ENCODE data around the gene PLGRKT. TPM values are rescaled to one million over a fixed set of nuclear protein-coding genes. Genes with fewer than 3 reads are reported as not detected.
"Not testable (repeated sequence)": the region's sequence is repeated elsewhere in the genome, so short reads cannot be mapped to it uniquely, and the experiment has no call there.

Gene PLGRKT
- total and polyA plus RNA-seq, 4 donors = 22.5 to 32.3 (median 29.7) TPM

- Histone ChIP-seq H3K4me3 (ENCODE audit: low read depth, low read length) (no peak overlapping the region), H3K9me3 (ENCODE audit: control insufficient read depth, insufficient read depth, low read length) (no peaks in the 10 kb centered on the region), H3K4me1 (ENCODE audit: control insufficient read depth, insufficient read depth, low read length) (no peaks in the 10 kb centered on the region), H3K36me3 (ENCODE audit: control insufficient read depth, insufficient read depth, low read length) (no peaks in the 10 kb centered on the region), H3K27me3 (ENCODE audit: control insufficient read depth, insufficient read depth, low read length) (no peaks in the 10 kb centered on the region), H3K27ac (ENCODE audit: low read depth, low read length) (no peak overlapping the region)
- no peak for DNase-seq (ENCODE audit: low read depth in 4 of 6, low spot score in 6 of 6)
- WGBS (ENCODE audit: insufficient coverage) = 80% methylated on average over 1 of the region's 2 CpGs
Observed at GRCh38 chr9:5478206-5478605, 40.5 kb upstream of the PLGRKT start.

GRCh38 chr9:5475611-5476010 lies 37.9 kb upstream of the PLGRKT start:
- not testable (repeated sequence) for H3K27ac ChIP-seq (ENCODE audit: low read depth, low read length); H3K27me3 ChIP-seq (ENCODE audit: control insufficient read depth, insufficient read depth, low read length); DNase-seq (ENCODE audit: low read depth in 4 of 6, low spot score in 6 of 6); H3K9me3 ChIP-seq (ENCODE audit: control insufficient read depth, insufficient read depth, low read length); H3K36me3 ChIP-seq (ENCODE audit: control insufficient read depth, insufficient read depth, low read length); H3K4me3 ChIP-seq (ENCODE audit: low read depth, low read length); H3K4me1 ChIP-seq (ENCODE audit: control insufficient read depth, insufficient read depth, low read length)
- no CpG with 5 or more reads among the region's 2 CpGs for WGBS (ENCODE audit: insufficient coverage)

GRCh38 chr9:5470816-5471215 lies 33.1 kb upstream of the PLGRKT start:
- no CpG with 5 or more reads among the region's 3 CpGs for WGBS (ENCODE audit: insufficient coverage)
- Histone ChIP-seq H3K36me3 (ENCODE audit: control insufficient read depth, insufficient read depth, low read length) (no peaks in the 10 kb centered on the region), H3K4me1 (ENCODE audit: control insufficient read depth, insufficient read depth, low read length) (no peaks in the 10 kb centered on the region), H3K4me3 (ENCODE audit: low read depth, low read length) (no peak overlapping the region), H3K27ac (ENCODE audit: low read depth, low read length) (no peak overlapping the region), H3K9me3 (ENCODE audit: control insufficient read depth, insufficient read depth, low read length) (no peaks in the 10 kb centered on the region), H3K27me3 (ENCODE audit: control insufficient read depth, insufficient read depth, low read length) (no peaks in the 10 kb centered on the region)
- no peak for DNase-seq (ENCODE audit: low read depth in 4 of 6, low spot score in 6 of 6)

GRCh38 chr9:5470122-5470521 lies 32.4 kb upstream of the PLGRKT start:
- Histone ChIP-seq H3K27ac (ENCODE audit: low read depth, low read length) (no peak overlapping the region), H3K27me3 (ENCODE audit: control insufficient read depth, insufficient read depth, low read length) (no peaks in the 10 kb centered on the region), H3K4me3 (ENCODE audit: low read depth, low read length) (no peak overlapping the region), H3K9me3 (ENCODE audit: control insufficient read depth, insufficient read depth, low read length) (no peaks in the 10 kb centered on the region), H3K36me3 (ENCODE audit: control insufficient read depth, insufficient read depth, low read length) (no peaks in the 10 kb centered on the region), H3K4me1 (ENCODE audit: control insufficient read depth, insufficient read depth, low read length) (no peaks in the 10 kb centered on the region)
- peak in 1 of 6 donors; percentile 3 for DNase-seq (ENCODE audit: low read depth in 4 of 6, low spot score in 6 of 6)
- WGBS (ENCODE audit: insufficient coverage) = no CpG with 5 or more reads among the region's 1 CpG

- Histone ChIP-seq H3K36me3 (ENCODE audit: control insufficient read depth, insufficient read depth, low read length) (no peaks in the 10 kb centered on the region), H3K4me3 (ENCODE audit: low read depth, low read length) (no peak overlapping the region), H3K4me1 (ENCODE audit: control insufficient read depth, insufficient read depth, low read length) (no peaks in the 10 kb centered on the region), H3K27me3 (ENCODE audit: control insufficient read depth, insufficient read depth, low read length) (no peaks in the 10 kb centered on the region), H3K27ac (ENCODE audit: low read depth, low read length) (no peak overlapping the region), H3K9me3 (ENCODE audit: control insufficient read depth, insufficient read depth, low read length) (no peaks in the 10 kb centered on the region)
- WGBS (ENCODE audit: insufficient coverage) = no CpG with 5 or more reads among the region's 5 CpGs
- DNase-seq (ENCODE audit: low read depth in 4 of 6, low spot score in 6 of 6) = no peak
Observed at GRCh38 chr9:5468850-5469249, 31.1 kb upstream of the PLGRKT start.

- Histone ChIP-seq H3K27ac (ENCODE audit: low read depth, low read length) (no peak overlapping the region), H3K36me3 (ENCODE audit: control insufficient read depth, insufficient read depth, low read length) (no peaks in the 10 kb centered on the region)
- no CpG with 5 or more reads among the region's 2 CpGs for WGBS (ENCODE audit: insufficient coverage)
Observed at GRCh38 chr9:5466766-5467165, 29.0 kb upstream of the PLGRKT start.

GRCh38 chr9:5466005-5466404 lies 28.3 kb upstream of the PLGRKT start:
- no peak overlapping the region for H3K27ac ChIP-seq (ENCODE audit: low read depth, low read length)
- no peaks in the 10 kb centered on the region for H3K9me3 ChIP-seq (ENCODE audit: control insufficient read depth, insufficient read depth, low read length)
- H3K27me3 ChIP-seq (ENCODE audit: control insufficient read depth, insufficient read depth, low read length) = no peaks in the 10 kb centered on the region
- no peaks in the 10 kb centered on the region for H3K36me3 ChIP-seq (ENCODE audit: control insufficient read depth, insufficient read depth, low read length)
- no peak for DNase-seq (ENCODE audit: low read depth in 4 of 6, low spot score in 6 of 6)
- no peak overlapping the region for H3K4me3 ChIP-seq (ENCODE audit: low read depth, low read length)
- H3K4me1 ChIP-seq (ENCODE audit: control insufficient read depth, insufficient read depth, low read length) = no peaks in the 10 kb centered on the region
- no CpG with 5 or more reads among the region's 1 CpG for WGBS (ENCODE audit: insufficient coverage)

More at GRCh38 chr9:5466766-5467165, 29.0 kb upstream of the PLGRKT start:
- Histone ChIP-seq H3K9me3 (ENCODE audit: control insufficient read depth, insufficient read depth, low read length) (no peaks in the 10 kb centered on the region), H3K27me3 (ENCODE audit: control insufficient read depth, insufficient read depth, low read length) (no peaks in the 10 kb centered on the region), H3K4me3 (ENCODE audit: low read depth, low read length) (no peak overlapping the region), H3K4me1 (ENCODE audit: control insufficient read depth, insufficient read depth, low read length) (no peaks in the 10 kb centered on the region)
- DNase-seq (ENCODE audit: low read depth in 4 of 6, low spot score in 6 of 6) = no peak

- H3K36me3 ChIP-seq (ENCODE audit: control insufficient read depth, insufficient read depth, low read length); H3K4me3 ChIP-seq (ENCODE audit: low read depth, low read length): not testable (repeated sequence)
Observed at GRCh38 chr9:5464831-5465330, 27.2 kb upstream of the PLGRKT start.

GRCh38 chr9:5460157-5460556 lies 22.4 kb upstream of the PLGRKT start:
- Histone ChIP-seq H3K27me3 (ENCODE audit: control insufficient read depth, insufficient read depth, low read length) (no peaks in the 10 kb centered on the region), H3K4me3 (ENCODE audit: low read depth, low read length) (no peak overlapping the region), H3K36me3 (ENCODE audit: control insufficient read depth, insufficient read depth, low read length) (no peaks in the 10 kb centered on the region), H3K4me1 (ENCODE audit: control insufficient read depth, insufficient read depth, low read length) (no peaks in the 10 kb centered on the region), H3K27ac (ENCODE audit: low read depth, low read length) (no peak overlapping the region), H3K9me3 (ENCODE audit: control insufficient read depth, insufficient read depth, low read length) (no peaks in the 10 kb centered on the region)
- no CpG with 5 or more reads among the region's 1 CpG for WGBS (ENCODE audit: insufficient coverage)
- DNase-seq (ENCODE audit: low read depth in 4 of 6, low spot score in 6 of 6) = no peak

More at GRCh38 chr9:5464831-5465330, 27.2 kb upstream of the PLGRKT start:
- H3K4me1 ChIP-seq (ENCODE audit: control insufficient read depth, insufficient read depth, low read length); H3K27ac ChIP-seq (ENCODE audit: low read depth, low read length); H3K9me3 ChIP-seq (ENCODE audit: control insufficient read depth, insufficient read depth, low read length); H3K27me3 ChIP-seq (ENCODE audit: control insufficient read depth, insufficient read depth, low read length); DNase-seq (ENCODE audit: low read depth in 4 of 6, low spot score in 6 of 6): not testable (repeated sequence)
- no CpG with 5 or more reads among the region's 4 CpGs for WGBS (ENCODE audit: insufficient coverage)

- Histone ChIP-seq H3K9me3 (ENCODE audit: control insufficient read depth, insufficient read depth, low read length) (no peaks in the 10 kb centered on the region), H3K4me3 (ENCODE audit: low read depth, low read length) (no peak overlapping the region), H3K36me3 (ENCODE audit: control insufficient read depth, insufficient read depth, low read length) (no peaks in the 10 kb centered on the region), H3K27me3 (ENCODE audit: control insufficient read depth, insufficient read depth, low read length) (no peaks in the 10 kb centered on the region), H3K27ac (ENCODE audit: low read depth, low read length) (no peak overlapping the region), H3K4me1 (ENCODE audit: control insufficient read depth, insufficient read depth, low read length) (no peaks in the 10 kb centered on the region)
- no CpG with 5 or more reads among the region's 4 CpGs for WGBS (ENCODE audit: insufficient coverage)
- DNase-seq (ENCODE audit: low read depth in 4 of 6, low spot score in 6 of 6) = no peak
Observed at GRCh38 chr9:5459289-5459829, 21.6 kb upstream of the PLGRKT start.
